Measurements from ENCODE around the gene ALKBH7.

The ALKBH7 gene

GRCh38 chr19:6402058-6402457 lies 29.5 kb downstream of the ALKBH7 start:
- no peak for DNase-seq

- DNase-seq: no peak
Measured at GRCh38 chr19:6402837-6403608, 30.4 kb downstream of the ALKBH7 start.

GRCh38 chr19:6406401-6406800 lies 33.8 kb downstream of the ALKBH7 start:
- DNase-seq: no peak

- DNase-seq: no peak
Measured at GRCh38 chr19:6409346-6409745, 36.8 kb downstream of the ALKBH7 start.

DNA sequence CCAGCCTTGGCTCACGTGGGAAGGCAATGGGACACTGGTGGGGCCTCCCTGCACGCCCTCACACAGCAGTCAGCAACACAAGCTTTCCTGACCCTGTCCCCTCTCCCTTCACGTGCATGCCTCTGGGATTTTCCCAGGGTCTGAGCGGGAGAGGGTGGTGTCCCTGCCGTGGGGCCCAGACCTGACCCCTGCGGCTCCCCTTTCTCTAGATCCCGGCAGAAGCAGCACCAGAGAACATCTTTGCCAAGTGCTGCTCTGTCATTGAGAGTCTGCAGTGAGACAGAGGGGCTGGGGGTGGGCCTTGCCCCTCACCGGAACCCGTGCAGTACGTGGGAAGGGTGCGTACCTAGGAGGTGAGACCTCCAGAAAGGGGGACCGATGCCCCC lies 39.5 kb downstream of the ALKBH7 start:
- no peak for DNase-seq

DNA sequence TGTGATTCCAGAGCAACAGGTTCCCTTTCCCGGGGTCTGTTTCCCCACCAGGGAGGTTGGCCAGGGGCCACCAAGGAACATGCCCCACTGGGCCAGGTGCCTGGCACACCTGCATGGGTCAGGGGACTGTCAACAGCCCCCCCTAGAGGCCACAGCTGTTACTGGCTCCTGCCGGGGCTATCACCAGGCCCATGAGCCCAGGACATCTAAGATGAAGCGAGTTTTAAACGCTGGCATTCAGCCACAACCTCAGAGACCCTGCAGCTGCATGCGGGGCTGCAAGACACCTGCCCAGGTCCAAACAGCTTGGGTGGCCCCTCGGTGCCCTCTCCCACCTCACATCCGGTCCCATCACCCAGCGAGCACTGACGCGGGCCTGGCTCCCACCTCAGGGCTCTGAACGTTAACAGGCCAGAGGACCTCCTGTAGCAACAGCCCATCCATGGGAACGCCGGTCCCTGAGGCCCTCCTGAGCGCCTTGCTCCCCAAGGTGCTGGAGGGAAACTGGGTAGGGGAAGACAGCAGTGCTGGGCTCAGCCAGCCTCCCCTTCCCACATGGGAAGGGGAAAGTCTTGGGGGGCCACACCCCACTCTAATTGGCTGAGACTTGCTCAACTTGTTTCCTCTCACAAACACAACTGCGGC lies 40.0 kb downstream of the ALKBH7 start:
- peak; percentile 60 for DNase-seq

DNA sequence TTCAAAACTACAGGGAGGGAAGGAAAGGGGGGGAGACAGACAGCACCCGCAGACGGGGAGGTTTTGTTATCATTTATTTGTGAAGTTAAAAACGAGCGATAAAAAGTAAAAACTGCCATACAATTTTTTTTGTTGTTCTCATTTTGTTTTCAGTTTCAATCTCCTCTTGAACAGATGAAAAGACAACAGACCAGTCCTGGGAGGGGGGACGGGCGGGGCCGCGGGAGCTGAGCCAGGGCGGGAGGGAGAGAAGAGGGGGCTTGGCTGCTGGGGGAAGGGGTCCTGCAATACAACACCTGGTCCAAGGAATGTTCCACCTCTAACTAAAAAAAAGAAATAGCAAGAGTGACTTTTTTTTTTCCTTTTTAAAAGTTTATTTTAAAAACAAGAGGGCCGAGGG lies 40.7 kb downstream of the ALKBH7 start:
- DNase-seq: no peak

DNA sequence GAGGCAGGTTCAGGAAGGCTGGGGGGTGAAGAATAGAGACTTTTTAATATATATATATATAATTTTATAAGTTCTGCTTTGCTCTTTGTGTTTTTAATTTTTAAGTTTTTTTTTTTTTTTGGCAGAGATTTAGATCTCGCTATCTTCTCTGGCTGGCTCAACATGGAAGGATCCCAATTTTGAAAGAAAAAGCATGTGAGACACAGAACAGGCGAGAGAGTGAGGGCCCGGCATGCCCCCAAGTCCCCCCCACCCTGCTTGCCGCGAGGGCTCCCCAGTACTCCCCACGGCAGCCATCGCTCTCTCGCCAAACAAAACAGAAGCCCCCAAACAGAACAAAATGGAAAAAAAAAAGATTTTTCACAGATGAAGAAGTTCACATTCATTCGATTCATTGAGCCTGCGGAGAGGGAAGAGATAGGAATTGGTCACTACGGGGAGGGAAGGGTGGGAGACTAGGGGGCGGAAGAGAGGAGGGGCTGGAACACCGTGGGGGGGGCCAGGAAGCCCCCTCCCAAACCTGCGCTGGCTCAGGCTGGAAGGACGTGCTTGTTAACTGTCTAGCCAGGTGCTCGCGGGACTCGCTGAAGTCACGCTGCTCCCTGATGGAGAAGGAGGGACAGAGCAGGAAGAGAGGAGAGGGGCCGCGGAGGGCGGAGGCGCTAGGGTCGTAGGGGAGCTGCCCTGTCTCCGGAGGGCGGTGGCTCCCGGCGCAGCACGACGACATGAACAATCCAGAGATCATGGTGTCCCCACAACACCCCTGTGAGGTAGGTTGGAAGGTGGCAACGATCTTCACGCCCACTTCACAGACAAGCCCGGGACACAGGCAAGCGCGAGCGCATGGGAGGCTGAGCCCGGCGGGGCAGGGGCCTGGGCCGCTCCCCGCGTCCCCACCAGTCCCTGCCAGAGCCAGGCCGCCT lies 41.4 kb downstream of the ALKBH7 start:
- no peak for DNase-seq

- no peak for DNase-seq
Measured at GRCh38 chr19:6414793-6415590, 42.4 kb downstream of the ALKBH7 start.

GRCh38 chr19:6415591-6416190 lies 43.1 kb downstream of the ALKBH7 start:
- no peak for DNase-seq

GRCh38 chr19:6416658-6417405 lies 44.2 kb downstream of the ALKBH7 start:
- DNase-seq: no peak

- no peak for DNase-seq
Measured at GRCh38 chr19:6417713-6418561, 45.3 kb downstream of the ALKBH7 start.

GRCh38 chr19:6418562-6418932 lies 46.0 kb downstream of the ALKBH7 start:
- DNase-seq: no peak

- DNase-seq: no peak
Measured at GRCh38 chr19:6421075-6422014, 48.8 kb downstream of the ALKBH7 start.

DNA sequence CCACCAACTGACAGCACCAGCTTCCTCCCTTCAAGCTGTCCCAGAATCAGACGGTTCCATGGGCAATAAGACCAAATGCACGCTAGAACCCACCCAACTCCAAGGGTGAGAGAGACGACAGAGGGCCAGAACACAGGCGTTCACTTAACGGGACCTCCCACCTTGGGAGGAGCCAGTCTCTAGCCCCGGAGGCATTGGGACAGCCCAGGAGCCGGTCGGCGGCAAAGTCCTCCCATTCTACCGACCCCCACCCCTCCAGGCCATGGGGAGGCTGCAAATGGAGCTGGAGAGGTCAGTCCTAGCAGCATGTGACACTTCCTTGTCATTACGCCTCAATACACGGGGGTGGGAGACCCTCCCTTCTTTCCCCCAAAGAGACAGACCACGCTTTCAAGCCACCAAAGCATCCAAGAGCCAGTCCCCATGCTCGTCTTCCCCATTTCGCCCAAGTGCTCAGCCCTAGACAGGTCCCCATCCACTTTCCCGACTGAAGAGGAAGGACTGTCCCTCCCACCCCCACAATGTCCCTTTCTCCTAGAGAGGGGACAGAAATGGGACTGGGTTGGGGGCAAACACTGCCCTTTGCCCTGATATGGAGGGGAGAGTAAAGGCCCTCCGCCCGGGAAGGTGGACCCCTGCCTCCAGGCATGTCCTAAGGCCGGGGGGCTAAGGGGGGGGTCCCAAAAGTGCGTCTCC lies 51.1 kb downstream of the ALKBH7 start:
- peak; percentile 85 for DNase-seq

DNA sequence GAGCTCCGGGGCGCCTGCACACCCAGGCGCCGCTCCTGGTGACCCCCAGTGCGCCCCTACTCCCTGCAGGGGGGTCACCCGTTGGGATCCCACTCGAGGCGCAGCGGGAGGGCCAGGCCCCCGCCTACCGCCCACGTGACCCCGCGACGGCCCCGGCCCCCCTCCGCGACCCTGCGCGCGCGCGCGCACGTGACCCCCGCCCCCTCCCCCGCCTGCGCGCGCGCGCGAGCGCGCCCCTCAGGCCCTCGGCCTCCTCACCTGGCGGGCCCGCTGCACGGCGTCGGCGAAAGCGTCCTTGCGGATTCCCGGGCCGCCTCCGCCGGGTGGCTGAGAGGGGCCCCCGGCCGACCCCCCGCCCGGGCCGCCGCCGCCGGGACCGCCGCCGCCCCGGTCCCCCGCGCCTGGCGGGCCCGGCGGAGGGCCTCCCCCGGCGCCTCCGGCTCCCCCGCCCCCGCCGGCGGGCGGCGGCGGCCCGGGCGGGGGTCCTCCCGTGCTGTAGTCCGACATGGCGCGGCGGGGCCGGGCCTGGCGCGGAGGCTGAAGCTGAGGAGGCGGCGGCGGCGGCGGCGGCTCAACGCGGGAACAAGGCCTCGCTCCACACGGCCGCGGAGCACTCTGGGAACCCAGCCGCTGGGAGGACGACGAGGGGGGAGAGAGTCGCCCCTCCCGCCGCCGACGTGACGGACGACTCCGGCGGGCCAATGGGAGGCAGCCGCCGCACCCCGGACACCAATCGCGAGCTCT lies 51.8 kb downstream of the ALKBH7 start, which contains the start of gene KHSRP:
Gene KHSRP, minus strand, starts transcription at position 617 of the 744 bp plus-strand sequence. Its CDS starts 110 bp downstream, at position 507.
- DNase-seq: peak; percentile 38
